Thyroid gland (tissue), 4 donors: ENCODE measurements around the gene PAX7. TPM values are rescaled to one million over a fixed set of nuclear protein-coding genes. Genes with fewer than 3 reads are reported as not detected.

Source experiments
- DNase-seq, 2 donors: peaks; one replicate each; pipeline ENCODE4 v3.0.0-alpha.2; 2019
- H3K27ac ChIP-seq, 3 donors: fragments of 200-600 bp; sonication (generic); 1 replicate in 2 of 3; 2 replicates in 1 of 3; pipeline ENCODE4 v1.5.1; 2016 to 2019; ENCODE audit warnings: mild to moderate bottlenecking in 1 of 3, moderate library complexity in 1 of 3
- H3K27me3 ChIP-seq: fragments of 200-600 bp; sonication (generic); one replicate; pipeline ENCODE4 v1.5.1; 2019
- H3K36me3 ChIP-seq, 2 donors: fragments of 200-600 bp; sonication (generic); one replicate each; pipeline ENCODE4 v1.5.1; 2016 to 2019
- H3K4me1 ChIP-seq, 2 donors: fragments of 200-600 bp; sonication (generic); one replicate each; pipeline ENCODE4 v1.5.1; 2017 to 2019
- H3K4me3 ChIP-seq, 3 donors: fragments of 200-600 bp; sonication (generic); replicated peaks in 1 of 3; 1 replicate in 2 of 3; 2 replicates in 1 of 3; pipeline ENCODE4 v1.5.1; 2016; ENCODE audit warnings: mild to moderate bottlenecking in 1 of 3
- H3K9me3 ChIP-seq: fragments of 200-600 bp; sonication (generic); one replicate; pipeline ENCODE4 v1.5.1; 2017
- CTCF ChIP-seq, 6 experiments: fragments of 200-600 bp in 3 of 6; fragments of 450-650 bp in 3 of 6; sonication (generic) in 3 of 6; IDR thresholded peaks; one replicate each; pipeline ENCODE4 v1.5.1; 2016 to 2019; ENCODE audit warnings: antibody characterized with exemption in 6 of 6, mild to moderate bottlenecking in 2 of 6, inconsistent platforms in 1 of 6, moderate library complexity in 1 of 6
- POLR2A ChIP-seq, 2 donors: fragments of 450-650 bp; IDR thresholded peaks; one replicate each; pipeline ENCODE4 v1.6.1; 2017; ENCODE audit warnings: antibody characterized with exemption in 2 of 2, mild to moderate bottlenecking in 2 of 2, moderate library complexity in 1 of 2
- WGBS, 2 donors: methylation state at CpG; one replicate each; pipeline ENCODE4 v1.1.5; 2017; 5-methylcytosine and 5-hydroxymethylcytosine counted together
- intact Hi-C: fragments of 100-400 bp; cut with DNase I; formaldehyde crosslinking; loops from one replicate; pipeline ENCODE4 v1.15.1; 2023
- total RNA-seq, 4 donors: library from RNA; depleted of rRNA; stranded (reverse); fragments of >200 nt; gene quantifications; one replicate each; pipeline ENCODE4 v1.2.3, GENCODE V29; 2016

The PAX7 gene
- total RNA-seq, 4 donors from 2014 or later, result 0.78 TPM; not detected in 3

GRCh38 chr1:18783705-18784481 lies 153.2 kb downstream of the PAX7 start:
- H3K27ac ChIP-seq, result no peak overlapping the region
- WGBS, 2 donors, result 60 to 87% methylated on average over 27 to 28 of the region's 28 CpGs
- H3K4me1 ChIP-seq, result no peaks in the 10 kb centered on the region
- H3K9me3 ChIP-seq, result no peaks in the 10 kb centered on the region
- TF ChIP-seq POLR2A (IDR thresholded peaks at IDR 0.05) (no peak), CTCF (IDR thresholded peaks at IDR 0.05) (no peak)
- H3K36me3 ChIP-seq, result no peaks in the 10 kb centered on the region
- no peak overlapping the region for H3K4me3 ChIP-seq
- intact Hi-C loops, result no loop called here
- H3K27me3 ChIP-seq, result no peaks in the 10 kb centered on the region
- DNase-seq, result no peak

GRCh38 chr1:18784482-18784831 lies 153.8 kb downstream of the PAX7 start:
- WGBS, 2 donors, result 62 to 90% methylated on average over 15 of the region's 15 CpGs
- H3K9me3 ChIP-seq, result no peaks in the 10 kb centered on the region
- TF ChIP-seq CTCF (IDR thresholded peaks at IDR 0.05), result no peak
- no peak for TF ChIP-seq POLR2A (IDR thresholded peaks at IDR 0.05)
- DNase-seq, result no peak
- no peak overlapping the region for H3K4me3 ChIP-seq
- no peaks in the 10 kb centered on the region for H3K27me3 ChIP-seq
- no peaks in the 10 kb centered on the region for H3K4me1 ChIP-seq
- H3K27ac ChIP-seq, result no peak overlapping the region
- no peaks in the 10 kb centered on the region for H3K36me3 ChIP-seq
- intact Hi-C loops, result no loop called here

DNA sequence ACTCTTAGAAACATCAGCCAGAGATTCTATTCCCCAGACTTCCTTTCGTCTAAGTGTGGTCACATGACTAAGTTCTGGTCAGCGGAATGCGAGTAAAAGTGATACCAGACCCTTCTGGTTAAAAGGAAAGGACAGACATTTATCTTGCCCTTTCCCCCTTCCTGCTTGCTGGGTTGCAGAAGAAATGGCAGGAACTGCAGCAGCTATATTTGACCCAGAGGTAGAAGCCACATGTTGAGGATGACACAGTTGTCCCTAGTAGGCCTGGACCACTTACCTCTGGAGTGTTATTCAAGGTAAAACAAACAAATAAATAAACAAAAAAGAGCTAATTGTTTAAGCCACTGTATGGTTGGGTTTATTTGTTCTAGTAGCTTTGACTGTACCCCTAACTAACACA lies 155.5 kb downstream of the PAX7 start:
- intact Hi-C loops, result no loop called here
- H3K4me1 ChIP-seq, result no peaks in the 10 kb centered on the region
- 90% methylated on average over 3 of the region's 3 CpGs for WGBS, 2 donors
- H3K36me3 ChIP-seq, result no peaks in the 10 kb centered on the region
- no peak overlapping the region for H3K4me3 ChIP-seq
- TF ChIP-seq POLR2A (IDR thresholded peaks at IDR 0.05) (no peak), CTCF (IDR thresholded peaks at IDR 0.05) (no peak)
- no peak for DNase-seq
- H3K27ac ChIP-seq, result no peak overlapping the region
- no peaks in the 10 kb centered on the region for H3K9me3 ChIP-seq
- no peaks in the 10 kb centered on the region for H3K27me3 ChIP-seq

GRCh38 chr1:18787825-18788385 lies 157.3 kb downstream of the PAX7 start:
- WGBS, 2 donors, result 26 to 32% methylated on average over 3 of the region's 3 CpGs
- intact Hi-C loops, result no loop called here
- Histone ChIP-seq H3K36me3 (no peaks in the 10 kb centered on the region), H3K4me3 (no peak overlapping the region), H3K9me3 (no peaks in the 10 kb centered on the region), H3K4me1 (no peaks in the 10 kb centered on the region), H3K27me3 (no peaks in the 10 kb centered on the region), H3K27ac (no peak overlapping the region)
- no peak for TF ChIP-seq CTCF (IDR thresholded peaks at IDR 0.05)
- TF ChIP-seq POLR2A (IDR thresholded peaks at IDR 0.05), result no peak
- DNase-seq, result no peak

GRCh38 chr1:18789246-18789645 lies 158.6 kb downstream of the PAX7 start:
- no peak for TF ChIP-seq CTCF (IDR thresholded peaks at IDR 0.05)
- no peak for TF ChIP-seq POLR2A (IDR thresholded peaks at IDR 0.05)

More at GRCh38 chr1:18789246-18789645, 158.6 kb downstream of the PAX7 start:
- no peaks in the 10 kb centered on the region for H3K36me3 ChIP-seq
- no peak for DNase-seq
- intact Hi-C loops, result no loop called here
- H3K4me1 ChIP-seq, result no peaks in the 10 kb centered on the region
- H3K9me3 ChIP-seq, result no peaks in the 10 kb centered on the region
- no peaks in the 10 kb centered on the region for H3K27me3 ChIP-seq
- no peak overlapping the region for H3K4me3 ChIP-seq
- no peak overlapping the region for H3K27ac ChIP-seq
- 80 to 86% methylated on average over 4 of the region's 4 CpGs for WGBS, 2 donors
